GM21390 (cell line): Measurements from ENCODE around the gene EIF4E2.

Experiments used
- ATAC-seq: cut with Tn5 transposase; IDR thresholded peaks from one replicate; pipeline ENCODE4 v1.9.1; 2021; ENCODE audit not compliant: unreplicated experiment

The EIF4E2 gene, protein sequence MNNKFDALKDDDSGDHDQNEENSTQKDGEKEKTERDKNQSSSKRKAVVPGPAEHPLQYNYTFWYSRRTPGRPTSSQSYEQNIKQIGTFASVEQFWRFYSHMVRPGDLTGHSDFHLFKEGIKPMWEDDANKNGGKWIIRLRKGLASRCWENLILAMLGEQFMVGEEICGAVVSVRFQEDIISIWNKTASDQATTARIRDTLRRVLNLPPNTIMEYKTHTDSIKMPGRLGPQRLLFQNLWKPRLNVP

DNA sequence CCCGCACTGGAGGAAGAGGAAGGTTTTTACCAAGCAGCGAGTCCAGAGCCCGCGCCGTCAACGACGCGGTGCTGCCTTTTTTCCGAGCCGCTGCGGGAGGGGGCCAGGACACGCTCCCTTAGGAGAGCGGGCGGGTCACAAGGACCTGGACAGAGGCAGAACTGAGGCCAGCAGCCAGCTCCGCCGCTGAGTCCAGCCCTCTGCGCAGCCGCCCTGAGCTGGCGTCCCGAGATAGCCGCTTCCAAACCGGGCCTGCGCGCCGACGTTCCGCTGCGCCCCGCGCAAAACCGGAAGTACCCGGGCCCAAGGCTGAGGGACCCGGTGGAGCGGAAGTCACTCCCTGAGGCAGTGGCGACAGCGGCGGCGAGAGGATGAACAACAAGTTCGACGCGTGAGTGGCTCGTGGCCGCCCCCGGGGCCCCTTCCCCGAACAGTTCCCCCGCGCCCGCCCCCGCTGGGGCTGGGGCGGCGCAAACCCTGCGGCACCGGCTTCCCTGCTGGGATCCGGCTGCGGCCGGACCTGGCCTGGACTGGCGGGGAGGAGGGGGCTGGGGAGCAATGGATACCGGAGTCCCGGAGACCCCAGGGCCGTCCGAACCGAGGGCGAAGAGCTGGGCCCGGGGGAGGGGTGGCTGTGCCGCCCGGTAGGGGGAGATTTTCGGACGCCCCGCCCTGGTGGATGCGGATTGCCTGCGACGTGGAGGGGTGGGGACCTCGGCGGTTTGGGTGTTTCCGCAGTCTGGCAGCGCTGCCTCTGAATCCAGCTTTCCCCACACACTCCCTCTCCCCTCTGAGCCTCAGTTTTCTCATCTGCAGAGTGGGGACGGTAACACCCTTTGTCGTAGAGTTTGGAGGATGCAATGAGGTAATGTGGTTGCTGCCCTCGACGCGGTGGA, at the start of gene EIF4E2, which contains the start of gene TIGD1:
TSS of gene EIF4E2 (plus strand) at position 336 of the 896 bp plus-strand sequence. CDS start at position 372, 36 bp downstream.
TSS of gene TIGD1 (minus strand) at position 204 of the 896 bp plus-strand sequence. CDS start 675 bp downstream, outside the sequence.
- peak; percentile 91 for ATAC-seq

GRCh38 chr2:232501331-232501771, 49.1 kb upstream of the EIF4E2 start:
- no peak for ATAC-seq

GRCh38 chr2:232501794-232502390, 48.6 kb upstream of the EIF4E2 start:
- no peak for ATAC-seq

DNA sequence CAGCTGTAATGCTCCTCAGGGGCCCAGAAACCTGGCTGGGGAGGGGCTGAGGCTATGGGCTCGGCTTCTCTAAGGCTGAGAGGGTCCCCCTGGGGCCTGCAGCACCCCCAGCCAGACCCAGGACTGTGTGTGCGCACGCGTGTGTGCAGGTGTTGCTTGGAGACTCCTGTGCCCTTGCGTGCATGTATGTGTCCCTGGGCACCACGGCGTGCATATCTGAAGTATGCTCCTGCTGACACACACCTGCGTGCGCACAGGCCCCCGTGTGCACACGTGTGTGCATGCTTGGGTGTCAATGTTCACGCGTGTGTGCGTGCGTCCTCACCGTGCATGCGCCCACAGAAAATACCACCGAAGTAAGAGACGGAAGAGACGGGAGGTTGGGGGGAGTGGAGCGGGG, 48.0 kb upstream of the EIF4E2 start:
- ATAC-seq, result no peak

DNA sequence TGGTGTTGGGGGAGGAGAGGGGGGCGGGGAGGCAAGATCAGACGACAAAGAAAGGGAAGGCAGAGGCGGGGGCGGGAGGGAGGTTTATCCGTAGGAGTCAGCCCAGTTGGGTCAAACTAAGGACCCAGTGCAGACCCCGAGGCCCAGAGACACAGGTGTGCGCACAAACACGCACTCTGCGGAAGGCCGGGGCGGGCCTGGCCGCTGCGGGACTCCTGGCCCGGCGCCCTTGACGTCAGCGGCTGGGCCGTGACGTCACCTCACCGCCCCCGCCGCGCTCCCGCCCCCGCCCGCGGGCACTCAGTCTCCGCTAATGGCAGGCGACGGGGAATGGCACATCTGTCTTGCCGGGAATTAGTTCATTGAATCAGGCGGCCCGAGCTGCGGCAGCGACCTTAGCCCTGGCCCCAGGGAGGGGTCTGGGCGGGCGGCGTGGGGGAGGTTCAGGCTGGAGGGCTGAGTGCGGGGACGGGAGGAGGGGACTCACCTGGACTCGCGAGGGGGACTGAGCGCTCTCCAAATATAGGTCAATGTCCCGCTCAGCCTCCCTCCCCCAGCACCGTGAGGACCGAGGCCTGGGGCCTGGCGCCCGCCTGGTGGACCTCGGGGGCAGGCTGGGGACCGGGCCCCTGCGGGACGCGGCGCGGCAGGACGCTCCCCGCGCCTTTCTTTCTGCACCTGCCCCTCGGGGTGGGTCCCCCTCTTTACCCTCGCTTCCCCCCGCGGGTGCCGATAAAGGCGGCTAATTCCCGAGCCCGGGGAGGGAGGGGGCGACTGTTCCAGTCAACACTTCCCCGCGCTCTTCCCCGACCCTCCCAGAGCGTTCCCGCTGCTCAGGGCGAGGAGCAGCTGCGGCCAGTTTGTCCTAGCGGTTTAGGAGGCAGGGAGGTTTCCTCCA, 47.3 kb upstream of the EIF4E2 start:
- no peak for ATAC-seq

GRCh38 chr2:232503809-232504323, 46.6 kb upstream of the EIF4E2 start:
- no peak for ATAC-seq

DNA sequence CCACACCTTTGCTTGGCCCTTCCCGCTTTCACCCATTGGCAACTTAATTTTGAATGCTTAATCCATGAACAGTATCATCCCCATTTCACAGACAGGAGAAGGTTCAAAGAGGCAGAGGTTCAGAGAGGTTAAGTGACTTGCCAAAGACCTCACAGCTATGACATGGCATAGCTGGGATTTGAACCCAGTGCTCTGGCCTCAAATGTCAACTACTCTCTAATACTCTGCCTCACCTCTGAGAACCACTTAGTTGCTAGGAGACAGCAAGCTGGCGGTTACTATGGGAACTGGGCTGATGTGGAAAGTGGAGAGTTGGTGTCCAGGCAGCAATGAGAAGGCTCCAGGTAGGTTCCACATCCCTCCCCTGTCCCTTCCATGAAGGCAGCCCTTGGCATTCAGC, 46.1 kb upstream of the EIF4E2 start:
- ATAC-seq, result no peak

GRCh38 chr2:232505856-232506255, 44.6 kb upstream of the EIF4E2 start:
- ATAC-seq, result no peak

GRCh38 chr2:232506709-232507108, 43.8 kb upstream of the EIF4E2 start:
- no peak for ATAC-seq

GRCh38 chr2:232508251-232508650, 42.2 kb upstream of the EIF4E2 start:
- ATAC-seq, result no peak

DNA sequence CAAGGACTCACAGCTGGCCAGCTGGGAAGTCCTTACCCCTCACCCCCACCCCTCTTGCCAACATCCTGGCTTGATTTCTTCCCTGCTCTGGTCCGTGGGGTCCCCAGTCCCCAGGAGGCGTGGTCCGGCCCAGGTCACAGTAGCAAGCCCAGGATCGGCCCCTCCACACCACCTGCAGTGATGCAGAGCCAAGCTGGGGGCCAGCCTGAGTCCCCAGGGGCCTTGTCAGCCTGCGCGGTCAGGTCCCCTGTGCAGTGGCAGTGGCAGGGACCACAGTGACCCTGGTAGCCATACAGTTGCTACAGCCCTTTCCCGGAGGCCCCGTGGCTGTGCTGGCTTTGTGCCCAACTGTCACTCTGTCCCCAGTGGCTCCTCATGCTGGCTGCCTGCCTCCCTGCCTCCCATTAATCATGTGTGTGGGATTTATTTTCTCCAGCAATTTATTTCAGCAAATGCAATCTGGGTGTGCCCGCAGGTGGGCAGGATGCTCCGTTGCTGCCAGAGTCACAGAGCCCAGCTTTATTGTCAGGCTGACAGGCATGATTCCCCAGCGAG, 39.1 kb upstream of the EIF4E2 start:
- no peak for ATAC-seq

DNA sequence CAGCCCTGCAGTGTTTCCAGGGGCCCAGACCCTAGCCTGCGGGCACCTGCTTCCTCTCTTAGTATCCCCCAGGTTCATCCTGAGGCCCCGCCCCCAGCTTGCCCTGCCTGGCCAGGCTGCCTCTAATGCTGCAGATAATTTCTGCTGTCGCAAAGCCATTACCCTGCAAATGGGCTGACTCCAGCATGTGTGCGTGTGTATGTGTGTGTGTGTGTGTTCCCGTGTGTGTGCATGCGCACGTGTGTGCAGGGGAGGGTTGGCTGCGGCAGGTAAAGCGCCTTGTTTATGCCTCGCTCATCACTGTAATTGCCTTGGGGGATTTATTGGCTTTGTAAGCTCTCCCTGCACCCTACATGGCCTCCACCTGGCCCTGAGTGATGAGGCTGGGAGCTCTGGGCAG, 37.9 kb upstream of the EIF4E2 start:
- no peak for ATAC-seq

GRCh38 chr2:232513353-232513752, 37.1 kb upstream of the EIF4E2 start:
- ATAC-seq, result no peak

- no peak for ATAC-seq
Measured at GRCh38 chr2:232515639-232516038, 34.9 kb upstream of the EIF4E2 start.

GRCh38 chr2:232516551-232516950, 33.9 kb upstream of the EIF4E2 start:
- no peak for ATAC-seq

GRCh38 chr2:232518844-232519243, 31.6 kb upstream of the EIF4E2 start:
- ATAC-seq, result no peak

GRCh38 chr2:232519581-232520438, 30.7 kb upstream of the EIF4E2 start, which contains the start of gene PRSS56:
Gene PRSS56, plus strand, starts transcription at chr2:232520388. Its CDS starts 211 bp downstream, at chr2:232520599.
- ATAC-seq, result no peak

DNA sequence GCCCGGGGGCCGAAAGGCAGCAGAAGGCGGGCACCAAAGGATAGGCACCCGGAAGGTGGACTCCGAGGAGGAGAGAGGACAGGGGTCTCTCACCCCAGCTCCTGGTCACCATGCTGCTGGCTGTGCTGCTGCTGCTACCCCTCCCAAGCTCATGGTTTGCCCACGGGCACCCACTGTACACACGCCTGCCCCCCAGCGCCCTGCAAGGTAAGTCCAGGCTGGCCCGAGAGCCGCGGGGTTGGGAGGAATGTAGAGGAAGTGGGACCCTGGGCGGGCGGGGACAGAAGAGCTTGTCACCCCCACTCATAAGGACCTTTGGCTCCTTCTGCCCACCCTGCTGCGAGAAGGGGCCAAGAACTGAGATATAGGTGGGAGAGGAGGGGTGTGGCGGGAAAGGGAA, 30.0 kb upstream of the EIF4E2 start:
- no peak for ATAC-seq

DNA sequence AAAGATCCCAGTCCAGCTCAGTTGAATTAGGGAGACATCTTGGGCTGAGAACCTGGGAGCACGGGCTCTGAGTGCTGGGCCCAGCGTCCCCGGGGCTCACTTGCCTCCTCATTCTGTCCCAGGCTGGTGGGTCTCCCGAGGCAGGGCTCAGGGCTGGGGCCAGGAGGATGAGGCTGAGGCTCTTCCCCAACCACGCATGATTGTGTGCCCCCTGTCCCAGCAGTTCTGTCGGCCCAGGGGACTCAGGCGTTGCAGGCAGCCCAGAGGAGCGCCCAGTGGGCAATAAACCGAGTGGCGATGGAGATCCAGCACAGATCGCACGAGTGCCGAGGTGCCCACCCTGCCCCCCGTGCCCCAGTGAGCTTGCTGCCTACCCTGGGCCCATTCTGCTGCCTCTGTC, 29.4 kb upstream of the EIF4E2 start:
- ATAC-seq, result no peak
